RWPE2 (cell line): Measurements from ENCODE around the gene JMJD8.

Source experiments
- ATAC-seq: fragments of 200-7000 bp; cut with Tn5 transposase; 3 replicates; pipeline ENCODE4 v1.9.1; 2021; ENCODE audit warnings: low read depth
- DNase-seq: peaks from one replicate; pipeline ENCODE4 v3.0.0-alpha.2; 2020; ENCODE audit warnings: low spot score
- H3K27ac ChIP-seq: fragments of 450-650 bp; 2 replicates; pipeline ENCODE4 v1.5.1; 2017; ENCODE audit warnings: mild to moderate bottlenecking; ENCODE audit not compliant: poor library complexity, severe bottlenecking
- H3K27me3 ChIP-seq: fragments of 250-450 bp; sonication (Bioruptor Pico); 2 replicates; pipeline ENCODE4 v1.5.1; 2021; ENCODE audit warnings: mild to moderate bottlenecking, moderate library complexity; ENCODE audit not compliant: insufficient read depth, poor library complexity, severe bottlenecking
- H3K36me3 ChIP-seq: fragments of 250-450 bp; sonication (Bioruptor Pico); 2 replicates; pipeline ENCODE4 v1.5.1; 2020; ENCODE audit warnings: low read depth, mild to moderate bottlenecking, moderate library complexity
- H3K4me1 ChIP-seq: fragments of 250-450 bp; sonication (Bioruptor Pico); 2 replicates; pipeline ENCODE4 v1.5.1; 2021; ENCODE audit warnings: mild to moderate bottlenecking, moderate library complexity; ENCODE audit not compliant: insufficient read depth, poor library complexity, severe bottlenecking
- H3K4me3 ChIP-seq: fragments of 250-450 bp; sonication (Bioruptor Pico); 2 replicates; pipeline ENCODE4 v1.5.1; 2021; ENCODE audit warnings: mild to moderate bottlenecking, moderate library complexity; ENCODE audit not compliant: severe bottlenecking
- H3K9me3 ChIP-seq: fragments of 250-450 bp; sonication (Bioruptor Pico); 2 replicates; pipeline ENCODE4 v1.5.1; 2021; ENCODE audit warnings: mild to moderate bottlenecking, moderate library complexity; ENCODE audit not compliant: severe bottlenecking
- CTCF ChIP-seq: fragments of 450-650 bp; IDR thresholded peaks from one replicate; pipeline ENCODE4 v1.5.1; 2017; ENCODE audit warnings: mild to moderate bottlenecking, moderate library complexity; ENCODE audit not compliant: poor library complexity, severe bottlenecking

Gene JMJD8

GRCh38 chr16:633336-634050 lies 50.6 kb downstream of the JMJD8 start:
- no peak overlapping the region for H3K27ac ChIP-seq
- no peak for ATAC-seq
- H3K9me3 ChIP-seq, result no peaks in the 10 kb centered on the region
- no peaks in the 10 kb centered on the region for H3K36me3 ChIP-seq
- no peaks in the 10 kb centered on the region for H3K27me3 ChIP-seq
- DNase-seq, result no peak
- no peak overlapping the region for H3K4me3 ChIP-seq
- TF ChIP-seq CTCF, result no peak
- peaks cover 4% of the 10 kb centered on the region for H3K4me1 ChIP-seq

GRCh38 chr16:632486-633335 lies 51.4 kb downstream of the JMJD8 start:
- Histone ChIP-seq H3K9me3 (no peaks in the 10 kb centered on the region), H3K27me3 (no peaks in the 10 kb centered on the region), H3K4me1 (peaks cover 4% of the 10 kb centered on the region), H3K27ac (no peak overlapping the region), H3K4me3 (no peak overlapping the region), H3K36me3 (peaks cover under 1% of the 10 kb centered on the region; the same call in 1 of the 2 replicates)
- no peak for TF ChIP-seq CTCF
- ATAC-seq (no peak), DNase-seq (no peak)

- ATAC-seq (no peak), DNase-seq (no peak)
- Histone ChIP-seq H3K36me3 (peaks cover 7% of the 10 kb centered on the region; the same call in 1 of the 2 replicates), H3K27me3 (no peaks in the 10 kb centered on the region), H3K9me3 (no peaks in the 10 kb centered on the region), H3K4me1 (peaks cover 10% of the 10 kb centered on the region), H3K27ac (no peak overlapping the region), H3K4me3 (no peak overlapping the region)
- no peak for TF ChIP-seq CTCF
These were observed 52.3 kb downstream of the JMJD8 start for GRCh38 chr16:631808-632358.
